ENCODE results near the gene NECAB2. TPM values are rescaled to one million over a fixed set of nuclear protein-coding genes. Genes with fewer than 3 reads are reported as not detected.

NECAB2 gene
- polyA plus RNA-seq, 1 experiment, result 0.20 TPM

DNA sequence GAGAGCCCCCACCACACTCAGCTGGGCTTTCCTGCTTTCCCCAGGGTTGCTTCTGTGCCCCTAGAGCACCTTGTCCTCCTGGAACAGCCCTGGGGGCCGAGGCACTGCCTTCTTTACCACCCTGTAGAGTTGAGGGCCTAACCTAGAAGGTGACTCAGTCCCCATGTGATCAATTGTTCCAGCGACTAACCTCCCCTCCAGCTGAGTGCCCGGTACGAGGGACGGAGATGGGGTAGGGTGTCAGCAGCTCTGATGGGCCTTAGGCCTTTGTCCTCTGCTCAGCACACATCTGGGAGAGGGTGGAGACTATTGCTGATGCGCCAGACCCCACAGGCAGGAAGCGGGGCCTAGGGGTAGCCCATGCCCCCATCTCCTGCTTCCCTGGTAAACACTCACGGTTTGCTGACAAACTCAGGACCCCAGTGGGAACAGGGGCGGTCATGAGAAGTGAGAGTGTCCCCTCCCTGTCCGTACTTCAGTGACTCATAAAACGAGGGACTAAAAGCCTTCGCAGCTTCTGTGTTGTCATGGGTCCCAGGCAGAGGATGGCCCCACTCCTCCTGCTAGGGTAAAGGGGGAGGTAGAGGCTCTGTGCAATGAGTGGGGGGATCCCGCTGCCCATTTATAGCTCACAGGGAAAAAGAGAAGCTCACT is 33.1 kb downstream of the NECAB2 start:
- Histone ChIP-seq H3K9me3 (ENCODE audit: control insufficient read depth, insufficient read depth, low read length) (no peaks in the 10 kb centered on the region; the same call in 1 of the 2 replicates), H3K27ac (ENCODE audit: low read depth, low read length) (no peak overlapping the region), H3K4me3 (ENCODE audit: low read depth, low read length) (no peak overlapping the region), H3K27me3 (ENCODE audit: control insufficient read depth, insufficient read depth, low read length) (peaks cover 30% of the 10 kb centered on the region)
- no peak for TF ChIP-seq CTCF (IDR thresholded peaks at IDR 0.05; ENCODE audit: low read depth, low read length)
- CTCF ChIA-PET, result no interaction called here
- no peak for DNase-seq (ENCODE audit: low read depth, low spot score)
- POLR2A ChIA-PET, result no interaction called here

DNA sequence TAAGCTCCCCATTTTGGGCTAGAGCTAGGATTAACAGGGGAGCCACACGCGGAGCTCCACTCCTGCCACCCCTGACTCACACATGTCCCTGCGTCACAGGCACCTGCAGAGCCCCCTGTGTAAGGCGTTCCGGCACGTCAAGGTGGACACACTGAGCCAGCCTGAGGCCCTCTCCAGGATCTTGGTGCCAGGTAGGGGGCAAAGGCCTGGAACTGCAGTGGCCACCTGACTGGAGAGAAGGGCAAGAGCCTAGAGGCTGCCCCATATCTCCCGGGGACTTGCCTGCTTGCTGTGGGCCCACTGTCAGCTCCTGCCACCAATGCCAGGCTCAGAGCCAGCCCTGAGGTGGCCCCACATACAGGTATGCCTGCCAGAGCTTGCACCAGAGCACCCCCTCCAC is 33.7 kb downstream of the NECAB2 start:
- Histone ChIP-seq H3K9me3 (ENCODE audit: control insufficient read depth, insufficient read depth, low read length) (no peaks in the 10 kb centered on the region; the same call in 1 of the 2 replicates), H3K4me3 (ENCODE audit: low read depth, low read length) (no peak overlapping the region), H3K27me3 (ENCODE audit: control insufficient read depth, insufficient read depth, low read length) (peaks cover 30% of the 10 kb centered on the region), H3K27ac (ENCODE audit: low read depth, low read length) (no peak overlapping the region)
- DNase-seq (ENCODE audit: low read depth, low spot score), result no peak
- no peak for TF ChIP-seq CTCF (IDR thresholded peaks at IDR 0.05; ENCODE audit: low read depth, low read length)
- POLR2A ChIA-PET, result no interaction called here
- CTCF ChIA-PET, result no interaction called here

GRCh38 chr16:84003038-84003437 is 35.0 kb downstream of the NECAB2 start:
- H3K4me3 ChIP-seq (ENCODE audit: low read depth, low read length), result no peak overlapping the region
- ChIA-PET CTCF (no interaction called here), POLR2A (no interaction called here)
- H3K27ac ChIP-seq (ENCODE audit: low read depth, low read length), result no peak overlapping the region
- H3K9me3 ChIP-seq (ENCODE audit: control insufficient read depth, insufficient read depth, low read length), result no peaks in the 10 kb centered on the region
- peaks cover 30% of the 10 kb centered on the region for H3K27me3 ChIP-seq (ENCODE audit: control insufficient read depth, insufficient read depth, low read length)
- no peak for DNase-seq (ENCODE audit: low read depth, low spot score)
- TF ChIP-seq CTCF (IDR thresholded peaks at IDR 0.05; ENCODE audit: low read depth, low read length), result no peak

DNA sequence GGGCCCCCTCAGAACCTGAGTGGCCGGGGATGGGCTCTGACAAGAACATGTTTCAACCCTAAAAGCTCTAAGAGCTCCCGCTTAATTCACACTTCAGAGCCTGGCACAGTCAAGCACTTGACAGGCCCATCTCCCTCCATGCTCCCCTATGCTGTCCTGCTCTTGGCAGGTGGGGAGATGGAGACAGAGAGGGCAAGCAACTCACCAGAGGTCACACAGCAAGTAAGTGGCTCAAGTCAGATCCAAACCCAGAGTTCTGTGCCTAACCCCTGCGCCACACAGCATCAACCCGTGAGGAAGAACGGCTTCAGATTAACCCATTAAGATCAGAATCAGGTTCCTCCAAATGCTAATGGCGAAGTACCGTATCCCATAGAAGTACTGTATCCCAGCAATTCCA is 36.4 kb downstream of the NECAB2 start:
- H3K27ac ChIP-seq (ENCODE audit: low read depth, low read length), result no peak overlapping the region
- no peak for TF ChIP-seq CTCF (IDR thresholded peaks at IDR 0.05; ENCODE audit: low read depth, low read length)
- H3K27me3 ChIP-seq (ENCODE audit: control insufficient read depth, insufficient read depth, low read length), result peaks cover 40% of the 10 kb centered on the region
- H3K9me3 ChIP-seq (ENCODE audit: control insufficient read depth, insufficient read depth, low read length), result peaks cover 4% of the 10 kb centered on the region
- CTCF ChIA-PET, result no interaction called here
- no peak for DNase-seq (ENCODE audit: low read depth, low spot score)
- POLR2A ChIA-PET, result no interaction called here
- H3K4me3 ChIP-seq (ENCODE audit: low read depth, low read length), result no peak overlapping the region

DNA sequence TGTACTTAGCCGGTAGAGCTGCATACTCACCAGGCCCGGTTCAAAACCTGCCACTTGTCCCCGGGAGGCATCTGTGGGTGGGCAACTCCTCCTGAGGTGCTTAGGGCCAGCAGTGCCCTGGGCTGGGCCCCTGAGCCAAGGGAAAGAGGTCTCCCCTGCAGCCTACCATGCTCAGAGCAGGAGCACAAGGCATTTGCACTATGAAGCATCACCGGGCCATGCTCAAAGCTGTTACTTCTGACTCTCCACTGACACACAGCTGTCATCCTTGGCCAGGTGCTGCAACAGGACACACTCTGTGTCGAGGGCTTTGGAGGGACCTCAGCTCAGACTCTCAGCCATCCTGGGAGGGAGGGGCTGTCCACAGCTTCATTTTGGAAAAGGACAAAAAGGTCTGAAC is 37.3 kb downstream of the NECAB2 start:
- TF ChIP-seq CTCF (IDR thresholded peaks at IDR 0.05; ENCODE audit: low read depth, low read length), result no peak
- no peak overlapping the region for H3K4me3 ChIP-seq (ENCODE audit: low read depth, low read length)
- H3K9me3 ChIP-seq (ENCODE audit: control insufficient read depth, insufficient read depth, low read length), result peaks cover 7% of the 10 kb centered on the region
- DNase-seq (ENCODE audit: low read depth, low spot score), result no peak
- ChIA-PET CTCF (no interaction called here), POLR2A (no interaction called here)
- peaks cover 44% of the 10 kb centered on the region for H3K27me3 ChIP-seq (ENCODE audit: control insufficient read depth, insufficient read depth, low read length)
- no peak overlapping the region for H3K27ac ChIP-seq (ENCODE audit: low read depth, low read length)

Data from AG04450 (cell line).